Measurements from ENCODE around the gene OR7G1.
A peak's percentile ranks its signal among the peaks of the same experiment; 100 is the strongest.

Gene OR7G1, protein sequence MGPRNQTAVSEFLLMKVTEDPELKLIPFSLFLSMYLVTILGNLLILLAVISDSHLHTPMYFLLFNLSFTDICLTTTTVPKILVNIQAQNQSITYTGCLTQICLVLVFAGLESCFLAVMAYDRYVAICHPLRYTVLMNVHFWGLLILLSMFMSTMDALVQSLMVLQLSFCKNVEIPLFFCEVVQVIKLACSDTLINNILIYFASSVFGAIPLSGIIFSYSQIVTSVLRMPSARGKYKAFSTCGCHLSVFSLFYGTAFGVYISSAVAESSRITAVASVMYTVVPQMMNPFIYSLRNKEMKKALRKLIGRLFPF

GRCh38 chr19:9115307-9115813 lies at the start of gene OR7G1:
OR7G1 (minus strand) TSS chr19:9115763; CDS start chr19:9115763, 0 bp downstream.
- DNase-seq (ENCODE audit: low read depth in 1 of 2, low spot score in 1 of 2): no peak

GRCh38 chr19:9165261-9165660 lies 49.7 kb upstream of the OR7G1 start:
- DNase-seq (ENCODE audit: low read depth in 1 of 2, low spot score in 1 of 2): no peak

GRCh38 chr19:9161427-9161826 lies 45.9 kb upstream of the OR7G1 start:
- DNase-seq (ENCODE audit: low read depth in 1 of 2, low spot score in 1 of 2): no peak

DNA sequence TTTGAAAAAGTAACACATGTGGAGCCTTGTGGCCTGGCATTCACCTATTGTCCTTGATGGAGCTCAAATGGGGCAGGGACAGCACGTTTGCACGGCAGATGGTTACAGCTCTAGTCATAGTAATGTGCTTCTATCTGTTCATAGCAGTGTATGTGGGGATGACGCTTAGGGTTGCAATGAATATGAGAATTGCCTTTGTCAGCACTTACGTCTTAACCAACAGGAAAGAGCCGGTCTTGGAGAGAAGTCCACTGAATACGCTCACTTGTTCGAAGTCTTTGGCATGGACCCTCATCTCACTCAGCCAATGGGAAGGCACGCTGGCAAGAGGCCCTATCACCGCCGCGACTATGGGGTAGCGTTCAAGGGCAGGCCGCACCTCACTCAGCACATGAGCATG lies 44.3 kb upstream of the OR7G1 start:
- DNase-seq (ENCODE audit: low read depth in 1 of 2, low spot score in 1 of 2): no peak

DNA sequence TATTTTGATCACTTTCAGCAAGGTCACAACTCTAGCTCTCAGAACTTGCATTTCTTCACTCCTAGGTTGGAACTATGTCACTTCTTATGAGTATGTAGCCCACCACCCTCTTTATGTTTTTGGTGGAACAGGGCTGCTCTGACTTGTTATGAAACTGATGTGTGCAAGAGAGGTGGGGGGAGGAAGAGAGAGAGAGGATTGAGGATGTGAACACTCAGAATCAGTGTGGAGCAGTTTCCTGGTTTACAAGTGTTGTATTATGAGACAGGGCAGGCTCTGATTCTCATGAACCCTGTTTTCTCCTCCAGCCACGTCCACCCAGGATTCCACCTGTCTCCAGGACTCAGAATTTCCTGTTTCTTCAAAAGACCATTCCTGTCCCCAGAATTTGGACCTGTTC lies 40.7 kb upstream of the OR7G1 start:
- no peak for DNase-seq (ENCODE audit: low read depth in 1 of 2, low spot score in 1 of 2)

DNA sequence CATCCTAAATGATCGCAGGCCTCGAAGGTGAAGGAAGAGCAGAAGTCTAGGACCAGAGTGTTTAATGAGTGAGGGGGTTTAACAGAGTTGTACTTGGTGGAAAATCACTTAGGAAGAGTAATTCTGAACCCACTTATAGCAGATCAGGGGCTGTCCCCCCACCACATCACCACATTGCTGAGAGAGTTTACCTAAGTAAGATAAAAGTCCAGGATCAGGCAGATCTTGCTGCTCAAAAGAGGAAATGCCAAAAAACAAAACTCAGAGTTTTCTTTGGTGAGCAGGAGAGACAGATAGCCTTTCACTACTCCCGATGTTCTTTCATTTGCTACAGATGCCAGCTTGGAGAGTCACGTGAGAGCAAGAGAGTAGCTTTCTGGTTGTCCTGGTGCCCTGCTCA lies 40.0 kb upstream of the OR7G1 start:
- DNase-seq (ENCODE audit: low read depth in 1 of 2, low spot score in 1 of 2): no peak

- no peak for DNase-seq (ENCODE audit: low read depth in 1 of 2, low spot score in 1 of 2)
Measured at GRCh38 chr19:9151367-9151766, 35.8 kb upstream of the OR7G1 start.

DNA sequence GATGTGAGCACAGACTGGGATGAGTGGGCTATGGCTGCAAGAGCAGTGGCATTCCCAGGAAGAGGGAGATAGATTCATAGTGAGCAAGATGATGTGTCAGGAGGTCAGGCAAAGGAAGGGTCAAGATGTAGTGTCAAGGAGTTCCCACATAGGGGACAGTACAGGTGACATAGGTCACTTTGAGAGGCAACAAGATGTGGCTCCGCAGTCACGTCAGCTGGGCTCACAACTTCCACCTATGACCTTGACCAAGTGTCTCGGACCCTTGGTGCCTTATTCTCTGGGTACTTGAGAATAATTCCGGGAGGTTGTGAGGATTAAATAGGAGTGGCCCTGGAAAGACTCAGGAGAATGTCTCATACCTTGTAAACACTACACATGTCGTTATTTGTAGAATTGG lies 35.1 kb upstream of the OR7G1 start:
- no peak for DNase-seq (ENCODE audit: low read depth in 1 of 2, low spot score in 1 of 2)

DNA sequence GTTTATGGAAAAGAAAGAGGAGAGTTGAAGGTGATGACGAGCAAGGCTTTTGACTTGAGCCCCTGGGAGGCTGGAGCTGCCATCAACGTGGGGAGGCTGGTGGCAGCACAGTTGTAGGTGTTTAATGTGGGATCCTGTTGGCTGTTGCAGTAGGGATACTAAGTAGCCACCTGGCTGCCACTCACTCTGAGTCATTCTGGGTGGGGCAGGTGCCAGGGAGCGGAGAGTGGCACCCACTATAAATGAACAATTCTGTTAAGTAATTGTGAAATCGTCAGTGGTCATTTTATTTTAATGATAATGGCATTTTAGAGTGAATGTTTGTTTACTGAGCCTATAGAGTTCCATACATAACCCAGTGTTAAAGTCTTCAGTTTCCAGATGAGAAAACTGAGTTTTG lies 34.4 kb upstream of the OR7G1 start:
- DNase-seq (ENCODE audit: low read depth in 1 of 2, low spot score in 1 of 2): no peak

- DNase-seq (ENCODE audit: low read depth in 1 of 2, low spot score in 1 of 2): no peak
Measured at GRCh38 chr19:9148697-9149096, 33.1 kb upstream of the OR7G1 start.

- no peak for DNase-seq (ENCODE audit: low read depth in 1 of 2, low spot score in 1 of 2)
Measured at GRCh38 chr19:9146882-9147281, 31.3 kb upstream of the OR7G1 start.

GRCh38 chr19:9144920-9145319 lies 29.4 kb upstream of the OR7G1 start:
- no peak for DNase-seq (ENCODE audit: low read depth in 1 of 2, low spot score in 1 of 2)

DNA sequence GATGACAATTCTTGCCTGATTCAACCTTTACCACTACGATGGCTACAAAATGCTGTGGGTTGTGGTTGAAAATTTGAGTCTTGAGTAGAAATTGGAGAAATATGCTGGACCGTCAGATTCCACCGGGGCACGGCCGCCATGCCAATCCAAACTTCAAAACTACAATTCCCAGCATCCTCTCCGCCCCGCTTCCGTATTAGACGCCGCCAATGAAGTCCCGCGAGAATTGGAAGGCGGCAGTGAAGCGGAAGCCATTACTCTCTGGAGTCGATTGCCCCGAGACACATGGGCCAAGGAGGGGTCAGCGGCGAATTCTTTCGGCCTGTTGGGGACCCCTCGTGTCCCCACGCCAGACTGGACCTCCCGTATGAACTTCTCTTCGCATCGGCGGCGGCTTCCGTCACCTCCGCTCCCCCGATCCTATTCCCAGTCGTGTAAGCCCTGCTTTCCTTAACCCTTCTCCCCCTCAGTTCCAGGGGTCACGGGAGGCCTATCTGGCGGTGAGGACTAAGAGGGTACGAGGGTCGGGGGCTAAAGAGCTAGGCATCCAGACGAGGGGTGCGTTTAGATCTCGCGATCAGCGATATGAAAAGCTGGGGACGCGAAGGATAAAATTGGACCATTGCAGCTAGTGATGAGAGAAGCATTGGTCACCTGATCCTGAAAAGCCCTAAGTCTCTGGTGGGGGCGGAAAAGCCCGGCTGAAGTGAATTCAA lies 24.8 kb upstream of the OR7G1 start, which contains the start of gene ZNF317:
ZNF317 (plus strand) TSS at position 239 of the 716 bp plus-strand sequence. CDS start 15,620 bp downstream, outside the sequence.
- DNase-seq (ENCODE audit: low read depth in 1 of 2, low spot score in 1 of 2): peak; percentile 74 to 90

DNA sequence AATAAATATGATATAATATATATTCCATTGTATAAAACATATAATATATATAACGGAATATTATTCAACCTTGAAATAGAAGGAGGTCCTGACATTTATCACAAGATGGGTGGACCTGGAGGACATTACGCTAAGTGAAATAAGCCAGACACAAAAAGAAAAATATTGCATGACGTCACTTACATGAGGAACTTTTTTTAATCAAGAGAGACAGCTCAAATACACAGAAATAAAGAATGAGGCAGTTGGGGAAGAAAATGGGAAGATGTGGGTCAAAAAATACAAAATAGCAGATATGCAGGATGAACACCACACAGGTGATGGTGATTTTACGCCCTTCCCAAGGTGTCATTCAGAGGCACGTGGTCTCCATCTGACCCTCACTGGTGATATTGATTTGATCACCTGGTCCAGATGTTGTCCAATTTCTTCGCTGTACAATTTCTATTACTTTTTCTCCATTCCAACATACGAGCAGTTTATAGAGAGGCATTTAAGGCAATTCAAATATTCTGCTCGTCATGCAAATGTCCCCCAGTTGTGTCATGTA lies 24.1 kb upstream of the OR7G1 start:
- DNase-seq (ENCODE audit: low read depth in 1 of 2, low spot score in 1 of 2): no peak

DNA sequence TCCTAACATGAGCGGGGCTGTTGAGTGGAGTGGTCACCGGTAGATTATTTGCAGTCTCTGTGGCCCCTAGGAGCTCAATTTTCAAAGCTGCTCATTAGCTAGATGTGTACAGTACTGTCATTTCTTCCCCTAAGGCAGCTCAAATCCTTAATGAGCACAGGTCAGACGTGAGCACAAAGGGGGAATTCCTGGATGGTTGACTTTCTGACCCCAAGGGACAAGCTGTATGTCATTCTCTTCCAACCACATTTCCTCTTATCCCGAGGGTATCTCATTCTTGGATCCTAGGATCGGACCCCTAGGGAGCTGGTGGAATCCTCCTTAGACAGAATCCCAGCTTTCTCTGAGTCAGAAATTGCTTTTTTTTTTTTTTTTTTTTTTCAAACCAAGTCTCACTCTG lies 16.9 kb upstream of the OR7G1 start:
- DNase-seq (ENCODE audit: low read depth in 1 of 2, low spot score in 1 of 2): no peak

- DNase-seq (ENCODE audit: low read depth in 1 of 2, low spot score in 1 of 2): no peak
Measured at GRCh38 chr19:9130965-9131364, 15.4 kb upstream of the OR7G1 start.

GRCh38 chr19:9128171-9128570 lies 12.6 kb upstream of the OR7G1 start:
- no peak for DNase-seq (ENCODE audit: low read depth in 1 of 2, low spot score in 1 of 2)

GRCh38 chr19:9126900-9127405 lies 11.4 kb upstream of the OR7G1 start, which contains the start of gene OR7G3:
OR7G3 (minus strand) TSS chr19:9126950; CDS start chr19:9126950, 0 bp downstream.
- no peak for DNase-seq (ENCODE audit: low read depth in 1 of 2, low spot score in 1 of 2)

GRCh38 chr19:9116547-9116946 lies 984 bp upstream of the OR7G1 start:
- no peak for DNase-seq (ENCODE audit: low read depth in 1 of 2, low spot score in 1 of 2)

GRCh38 chr19:9109959-9110358 lies 5.6 kb downstream of the OR7G1 start:
- no peak for DNase-seq (ENCODE audit: low read depth in 1 of 2, low spot score in 1 of 2)

GRCh38 chr19:9107375-9107774 lies 8.2 kb downstream of the OR7G1 start, which contains the start of gene OR7G2:
OR7G2 (minus strand) TSS chr19:9107475; CDS start chr19:9103243, 4,232 bp downstream.
- no peak for DNase-seq (ENCODE audit: low read depth in 1 of 2, low spot score in 1 of 2)

GRCh38 chr19:9086761-9087160 lies 28.8 kb downstream of the OR7G1 start, which contains the start of gene OR1M1:
OR1M1 (plus strand) TSS chr19:9087061; CDS start chr19:9093245, 6,184 bp downstream.
- DNase-seq (ENCODE audit: low read depth in 1 of 2, low spot score in 1 of 2): no peak
